HUDEP-2 (cell line): ENCODE data around the gene CPA1.

ENCODE experiments used
- DNase-seq, 76 experiments: peaks; one replicate each; lab custom pipeline; 2025; ENCODE audit not compliant: unreplicated experiment in 76 of 76; lab: John Stamatoyannopoulos, UW

CPA1 gene

GRCh38 chr7:130353196-130353595 lies 27.1 kb upstream of the CPA1 start:
- no peak for DNase-seq

- DNase-seq = no peak
Observed at GRCh38 chr7:130356121-130356875, 24.0 kb upstream of the CPA1 start.

- DNase-seq = no peak
Observed at GRCh38 chr7:130356876-130357611, 23.2 kb upstream of the CPA1 start.

- DNase-seq = no peak
Observed at GRCh38 chr7:130358471-130358870, 21.8 kb upstream of the CPA1 start.

- DNase-seq = no peak
Observed at GRCh38 chr7:130359276-130359857, 20.9 kb upstream of the CPA1 start.

- no peak for DNase-seq
Observed at GRCh38 chr7:130360518-130360917, 19.8 kb upstream of the CPA1 start.

- no peak for DNase-seq
Observed at GRCh38 chr7:130361681-130362080, 18.6 kb upstream of the CPA1 start.

GRCh38 chr7:130362251-130362816 lies 18.0 kb upstream of the CPA1 start:
- DNase-seq = no peak

GRCh38 chr7:130363026-130363847 lies 17.1 kb upstream of the CPA1 start:
- DNase-seq = no peak

- no peak for DNase-seq
Observed at GRCh38 chr7:130364451-130364850, 15.8 kb upstream of the CPA1 start.

- no peak for DNase-seq
Observed at GRCh38 chr7:130365088-130365487, 15.2 kb upstream of the CPA1 start.

GRCh38 chr7:130365511-130366441 lies 14.5 kb upstream of the CPA1 start:
- DNase-seq = no peak

- DNase-seq = no peak
Observed at GRCh38 chr7:130366564-130366963, 13.7 kb upstream of the CPA1 start.

- no peak for DNase-seq
Observed at GRCh38 chr7:130367088-130367755, 13.1 kb upstream of the CPA1 start.

- DNase-seq = no peak
Observed at GRCh38 chr7:130367836-130368746, 12.2 kb upstream of the CPA1 start.

GRCh38 chr7:130369110-130369711 lies 11.1 kb upstream of the CPA1 start:
- no peak for DNase-seq

GRCh38 chr7:130369831-130370550 lies 10.3 kb upstream of the CPA1 start:
- no peak for DNase-seq
